AG04449 (cell line): ENCODE data around the gene PIP5KL1.

Experiments used
- CTCF ChIA-PET: fragments of 350-600 bp; formaldehyde crosslinking; extraction: SDS; loops from one replicate; lab custom pipeline; 2021; ENCODE audit warnings: antibody characterized with exemption; lab: Yijun Ruan, JAX
- POLR2A ChIA-PET: fragments of 400-600, 350-600 bp; formaldehyde crosslinking; extraction: SDS; loops from one replicate; lab custom pipeline; 2020; ENCODE audit warnings: antibody characterized with exemption, inconsistent platforms; lab: Yijun Ruan, JAX
- DNase-seq: peaks from one replicate; pipeline ENCODE4 v3.0.0-alpha.2; 2010; ENCODE audit warnings: low read depth, low spot score
- H3K4me3 ChIP-seq: 2 replicates; pipeline ENCODE4 v1.5.1; 2011; ENCODE audit warnings: low read depth, mild to moderate bottlenecking, control low read depth, low read length
- TF ChIP-seq, protein P1 (sequence below): IDR thresholded peaks from one replicate; pipeline ENCODE4 v1.5.1; 2011; ENCODE audit warnings: mild to moderate bottlenecking, moderate library complexity, low read length, control low read depth, inconsistent platforms; ENCODE audit not compliant: insufficient read depth; ENCODE audit errors: missing control alignments

Gene PIP5KL1

DNA sequence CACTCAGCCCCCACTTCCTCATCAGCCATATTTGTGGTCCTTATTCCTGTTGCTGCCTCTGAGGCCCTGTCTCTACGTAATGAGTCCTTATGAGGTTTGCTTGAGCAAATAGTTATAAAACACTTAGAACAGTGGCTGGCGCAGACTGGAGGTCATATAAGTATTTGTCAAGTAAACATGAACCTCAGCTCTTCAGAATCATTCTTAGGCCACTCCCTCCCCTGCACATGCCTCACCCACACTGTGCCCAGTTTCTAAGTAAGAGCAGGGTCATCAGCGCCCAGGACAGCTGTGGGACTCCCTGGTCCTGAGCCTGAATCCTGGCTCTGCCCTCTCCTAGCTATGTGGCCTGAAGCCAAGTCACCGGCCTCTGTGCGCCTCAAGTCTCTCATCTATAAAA lies 17.7 kb downstream of the PIP5KL1 start:
- CTCF ChIA-PET = interaction anchor here (1.1 to 1.7 kb wide), 2 partner anchors 9 to 205 kb away, joined by 4 to 5 read pairs; no protein-coding TSS in a partner anchor
- TF ChIP-seq, protein P1, sequence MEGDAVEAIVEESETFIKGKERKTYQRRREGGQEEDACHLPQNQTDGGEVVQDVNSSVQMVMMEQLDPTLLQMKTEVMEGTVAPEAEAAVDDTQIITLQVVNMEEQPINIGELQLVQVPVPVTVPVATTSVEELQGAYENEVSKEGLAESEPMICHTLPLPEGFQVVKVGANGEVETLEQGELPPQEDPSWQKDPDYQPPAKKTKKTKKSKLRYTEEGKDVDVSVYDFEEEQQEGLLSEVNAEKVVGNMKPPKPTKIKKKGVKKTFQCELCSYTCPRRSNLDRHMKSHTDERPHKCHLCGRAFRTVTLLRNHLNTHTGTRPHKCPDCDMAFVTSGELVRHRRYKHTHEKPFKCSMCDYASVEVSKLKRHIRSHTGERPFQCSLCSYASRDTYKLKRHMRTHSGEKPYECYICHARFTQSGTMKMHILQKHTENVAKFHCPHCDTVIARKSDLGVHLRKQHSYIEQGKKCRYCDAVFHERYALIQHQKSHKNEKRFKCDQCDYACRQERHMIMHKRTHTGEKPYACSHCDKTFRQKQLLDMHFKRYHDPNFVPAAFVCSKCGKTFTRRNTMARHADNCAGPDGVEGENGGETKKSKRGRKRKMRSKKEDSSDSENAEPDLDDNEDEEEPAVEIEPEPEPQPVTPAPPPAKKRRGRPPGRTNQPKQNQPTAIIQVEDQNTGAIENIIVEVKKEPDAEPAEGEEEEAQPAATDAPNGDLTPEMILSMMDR = no peak
- no peak for DNase-seq
- H3K4me3 ChIP-seq = no peak overlapping the region
- POLR2A ChIA-PET = no interaction called here

DNA sequence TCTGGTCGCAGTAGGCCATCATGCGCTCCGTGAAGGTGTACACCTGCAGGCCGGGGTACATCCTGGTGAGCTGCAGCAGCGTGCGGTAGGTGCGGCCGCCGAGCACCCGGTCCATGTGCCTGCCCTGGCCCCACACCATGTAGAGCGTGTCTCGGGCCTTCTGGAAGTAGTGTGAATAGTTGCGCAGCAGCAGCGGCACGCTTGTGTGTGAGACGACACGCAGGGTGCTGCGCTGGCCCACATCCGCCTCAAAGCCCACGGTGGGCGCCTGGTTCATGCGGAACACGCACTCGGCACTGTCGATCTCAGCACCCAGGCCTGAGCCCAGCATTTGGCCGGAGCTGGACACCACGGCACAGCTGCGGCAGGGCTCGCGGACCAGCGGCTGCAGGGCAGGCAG lies 18.3 kb downstream of the PIP5KL1 start:
- ChIA-PET CTCF (interaction anchor here (1.1 to 1.7 kb wide), 2 partner anchors 8 to 205 kb away, joined by 4 to 5 read pairs; no protein-coding TSS in a partner anchor), POLR2A (no interaction called here)
- no peak for DNase-seq
- no peak overlapping the region for H3K4me3 ChIP-seq
- TF ChIP-seq, protein P1 = no peak

DNA sequence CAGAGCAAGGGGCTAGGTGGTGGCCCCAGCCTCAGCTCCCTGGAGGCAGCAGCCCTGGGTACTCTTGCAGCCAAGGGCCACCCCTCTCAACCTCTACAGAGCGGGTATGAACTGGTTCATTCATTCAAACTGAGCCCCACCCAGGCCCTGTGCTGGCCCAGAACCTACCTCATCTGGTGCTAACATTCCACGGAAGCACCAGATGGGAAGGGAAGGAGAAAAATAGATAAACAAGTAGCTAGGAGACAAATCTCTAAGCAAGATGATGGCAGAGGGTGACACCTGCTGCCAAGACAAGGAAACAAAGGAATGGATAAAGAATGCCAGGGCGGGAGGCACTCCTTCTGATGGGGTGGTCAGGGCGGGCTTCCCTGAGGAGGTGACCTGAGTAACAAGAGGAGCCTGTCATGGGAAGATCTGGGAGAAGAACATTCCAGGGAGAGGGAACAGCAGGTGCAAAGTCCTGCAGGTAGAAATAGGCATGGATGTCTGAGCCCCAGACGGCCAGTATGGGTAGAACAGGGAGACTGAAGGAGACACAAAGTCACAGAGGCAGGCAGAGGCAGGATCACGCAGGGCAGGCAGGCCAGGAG lies 19.9 kb downstream of the PIP5KL1 start:
- DNase-seq = no peak
- H3K4me3 ChIP-seq = no peak overlapping the region
- ChIA-PET POLR2A (no interaction called here), CTCF (interaction anchor here (0.6 to 1.8 kb wide), 2 partner anchors 123 to 207 kb away, joined by 3 to 5 read pairs; no protein-coding TSS in a partner anchor)
- TF ChIP-seq, protein P1 = no peak

DNA sequence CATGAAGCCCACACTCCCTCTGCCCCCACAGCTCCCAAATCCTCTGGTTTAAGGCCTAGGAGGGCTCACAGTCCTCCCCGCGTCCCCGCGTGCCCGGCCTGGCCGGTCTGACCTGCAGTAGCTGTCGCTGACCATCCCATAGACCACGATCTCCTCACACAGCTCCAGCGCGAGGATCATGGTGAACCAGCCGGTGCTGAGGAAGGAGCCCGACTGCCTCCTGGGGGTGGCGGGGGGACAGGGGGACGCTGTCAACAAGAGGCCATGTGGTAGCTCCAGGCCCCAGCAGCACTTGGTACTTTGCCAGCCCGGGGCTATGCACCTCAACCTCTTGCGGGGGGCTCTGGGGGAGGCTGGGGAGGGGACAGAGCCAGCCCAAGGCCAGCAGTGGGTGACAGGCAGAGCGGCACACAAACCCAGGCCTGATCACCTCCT lies 20.7 kb downstream of the PIP5KL1 start:
- POLR2A ChIA-PET = no interaction called here
- no peak for DNase-seq
- CTCF ChIA-PET = interaction anchor here (0.6 to 1.8 kb wide), 3 partner anchors 122 to 206 kb away, joined by 3 to 5 read pairs (median 4); partner anchors contain the start of gene TOR2A
- TF ChIP-seq, protein P1 = no peak
- H3K4me3 ChIP-seq = no peak overlapping the region

DNA sequence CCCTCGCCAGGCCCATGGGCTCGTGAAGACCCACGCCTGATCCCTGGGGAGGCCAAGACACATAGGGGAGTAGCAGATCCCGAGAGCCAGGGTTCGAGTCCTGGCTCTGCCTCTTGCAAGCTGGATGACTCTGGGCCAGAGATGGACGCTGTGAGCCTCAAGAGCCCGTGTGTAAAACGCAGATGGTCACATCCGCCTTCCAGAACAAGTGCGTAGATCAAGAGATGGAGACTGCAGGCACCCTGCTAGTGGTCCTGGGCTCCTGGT lies 22.0 kb downstream of the PIP5KL1 start:
- TF ChIP-seq, protein P1 = no peak

DNA sequence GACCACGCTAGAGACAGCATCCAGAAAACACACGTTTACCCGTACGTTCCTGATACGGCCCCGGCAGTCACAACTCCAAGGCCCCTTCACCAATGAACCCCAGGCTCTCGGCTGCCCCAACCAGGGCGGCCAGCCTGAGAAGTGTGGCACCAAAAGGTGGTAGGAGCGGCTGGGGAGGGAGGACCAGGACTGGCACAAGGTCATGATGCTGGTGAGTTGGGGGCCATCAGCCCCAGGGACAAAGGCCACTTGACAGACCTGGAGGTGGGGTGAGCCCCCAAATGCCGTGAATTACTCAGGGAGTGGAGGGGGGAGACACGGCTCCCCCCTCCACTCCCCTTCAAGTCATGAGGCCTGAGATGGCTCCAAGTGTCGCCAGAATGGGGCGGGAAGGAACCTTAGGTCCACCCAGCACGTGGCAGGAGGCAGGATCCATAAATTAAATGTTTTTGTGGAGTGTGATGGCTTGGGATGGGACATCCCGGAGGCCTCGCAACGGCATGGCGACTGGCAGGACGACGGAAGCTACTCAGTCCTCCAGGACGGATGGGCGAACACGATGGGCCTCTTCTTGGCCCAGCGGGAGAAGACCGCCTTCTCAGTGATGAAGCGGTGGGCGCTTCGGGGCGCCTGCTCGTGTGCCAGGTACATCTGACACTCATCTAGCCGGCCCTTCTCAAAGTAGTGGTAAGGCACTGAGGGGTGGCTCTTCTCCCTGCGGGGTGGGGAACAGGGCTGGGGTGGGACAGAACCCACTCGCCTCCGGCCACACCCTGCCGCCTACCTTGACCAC lies 22.5 kb downstream of the PIP5KL1 start:
- no peak for DNase-seq
- TF ChIP-seq, protein P1 = no peak
- no peak overlapping the region for H3K4me3 ChIP-seq
- CTCF ChIA-PET = no interaction called here
- POLR2A ChIA-PET = no interaction called here

More for the DNA sequence above, 22.0 kb downstream of the PIP5KL1 start:
- no peak for DNase-seq
- ChIA-PET POLR2A (no interaction called here), CTCF (no interaction called here)
- no peak overlapping the region for H3K4me3 ChIP-seq
